ENCODE data around the gene POF1B.

DNA sequence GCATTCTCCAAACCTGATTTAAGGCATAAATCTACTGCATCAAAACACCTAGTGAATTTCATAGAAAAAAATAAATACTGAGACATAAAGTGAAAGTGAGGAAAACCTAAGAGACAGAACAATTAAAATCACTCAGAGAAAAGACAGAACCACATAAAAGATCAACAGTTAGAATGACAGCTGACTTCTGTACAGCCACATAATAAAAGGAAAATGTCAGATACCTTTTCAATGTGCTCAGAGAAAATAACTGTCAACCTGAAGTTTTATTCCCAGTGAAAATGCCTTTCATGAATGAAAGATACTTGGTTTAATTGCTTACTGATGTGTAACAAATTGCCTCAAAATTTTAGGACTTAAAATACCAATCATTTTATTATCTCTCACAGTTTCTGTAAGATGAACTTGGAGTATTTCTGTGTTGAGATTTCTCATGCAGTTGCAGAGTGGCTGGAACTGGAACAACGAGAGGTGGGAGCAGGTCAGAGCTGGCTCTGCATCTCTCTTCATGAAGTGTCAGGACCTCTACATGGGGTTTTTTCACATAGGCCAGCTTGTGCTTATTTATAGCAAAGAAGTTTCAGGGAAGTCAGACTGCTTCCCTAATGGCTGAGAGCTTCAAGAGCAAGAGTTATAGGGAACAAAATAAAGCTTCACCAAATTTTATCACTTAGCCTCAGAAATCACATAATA is 11.9 kb upstream of the POF1B start:
- TF ChIP-seq, protein P1, sequence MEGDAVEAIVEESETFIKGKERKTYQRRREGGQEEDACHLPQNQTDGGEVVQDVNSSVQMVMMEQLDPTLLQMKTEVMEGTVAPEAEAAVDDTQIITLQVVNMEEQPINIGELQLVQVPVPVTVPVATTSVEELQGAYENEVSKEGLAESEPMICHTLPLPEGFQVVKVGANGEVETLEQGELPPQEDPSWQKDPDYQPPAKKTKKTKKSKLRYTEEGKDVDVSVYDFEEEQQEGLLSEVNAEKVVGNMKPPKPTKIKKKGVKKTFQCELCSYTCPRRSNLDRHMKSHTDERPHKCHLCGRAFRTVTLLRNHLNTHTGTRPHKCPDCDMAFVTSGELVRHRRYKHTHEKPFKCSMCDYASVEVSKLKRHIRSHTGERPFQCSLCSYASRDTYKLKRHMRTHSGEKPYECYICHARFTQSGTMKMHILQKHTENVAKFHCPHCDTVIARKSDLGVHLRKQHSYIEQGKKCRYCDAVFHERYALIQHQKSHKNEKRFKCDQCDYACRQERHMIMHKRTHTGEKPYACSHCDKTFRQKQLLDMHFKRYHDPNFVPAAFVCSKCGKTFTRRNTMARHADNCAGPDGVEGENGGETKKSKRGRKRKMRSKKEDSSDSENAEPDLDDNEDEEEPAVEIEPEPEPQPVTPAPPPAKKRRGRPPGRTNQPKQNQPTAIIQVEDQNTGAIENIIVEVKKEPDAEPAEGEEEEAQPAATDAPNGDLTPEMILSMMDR (IDR thresholded peaks at IDR 0.05) = no peak
- TF ChIP-seq REST (IDR thresholded peaks at IDR 0.05) = no peak
